Activated T-cell treated with anti-CD3 and anti-CD28 coated beads, Interleukin-2, amount 50 U/mL, for 4 hours (primary cell): ENCODE data around the gene GGT5. TPM values are rescaled to one million over a fixed set of nuclear protein-coding genes. Genes with fewer than 3 reads are reported as not detected.
"Not testable (repeated sequence)": the region's sequence is repeated elsewhere in the genome, so short reads cannot be mapped to it uniquely, and the experiment has no call there.

Experiments used
- ATAC-seq, 2 donors: fragments of 200-7000 bp; cut with Tn5 transposase; one replicate each; pipeline ENCODE4 v1.10.0; 2021
- DNase-seq: peaks from one replicate; pipeline ENCODE4 v3.0.0-alpha.2; 2020
- H3K27me3 Mint-ChIP-seq: one replicate; pipeline ENCODE4 v1.8.0; 2021; ENCODE audit warnings: low read depth, mixed read lengths
- H3K36me3 Mint-ChIP-seq: one replicate; pipeline ENCODE4 v1.8.0; 2022; ENCODE audit warnings: mixed read lengths; ENCODE audit not compliant: insufficient read depth
- H3K4me1 Mint-ChIP-seq: one replicate; pipeline ENCODE4 v1.8.0; 2021; ENCODE audit warnings: low read depth, mixed read lengths
- H3K4me3 Mint-ChIP-seq: one replicate; pipeline ENCODE4 v1.8.0; 2021; ENCODE audit warnings: mild to moderate bottlenecking, moderate library complexity, mixed read lengths
- H3K9me3 Mint-ChIP-seq: one replicate; pipeline ENCODE4 v1.8.0; 2021; ENCODE audit warnings: mixed read lengths
- total RNA-seq, 3 donors: library from RNA; stranded (reverse); gene quantifications; one replicate each; pipeline ENCODE4 v1.2.1, GENCODE V29; 2021

GGT5 gene
- total RNA-seq, 3 donors from 2014 or later, result 0.11 to 0.19 TPM; not detected in 1

DNA sequence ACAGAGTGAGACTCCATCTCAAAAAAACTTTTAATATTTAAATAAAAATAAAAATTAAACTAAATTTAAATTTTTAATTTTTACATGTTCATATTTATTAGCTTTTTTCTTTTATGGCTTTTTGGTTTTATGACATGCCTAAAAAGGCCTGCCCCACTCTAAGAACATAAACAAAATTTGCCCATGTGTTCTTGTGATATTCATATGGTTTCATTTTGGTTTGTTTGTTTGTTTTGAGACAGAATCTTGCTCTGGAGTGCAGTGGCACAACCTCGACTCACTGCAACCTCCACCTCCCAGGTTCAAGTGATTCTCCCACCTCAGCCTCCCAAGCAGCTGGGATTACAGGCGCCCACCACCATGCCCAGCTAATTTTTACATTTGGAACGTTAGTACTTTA, 35.9 kb downstream of the GGT5 start:
- no peaks in the 10 kb centered on the region for H3K9me3 Mint-ChIP-seq
- no peak overlapping the region for H3K4me3 Mint-ChIP-seq
- H3K27me3 Mint-ChIP-seq, result no peaks in the 10 kb centered on the region
- no peaks in the 10 kb centered on the region for H3K36me3 Mint-ChIP-seq
- ATAC-seq, result no peak
- peaks cover 18% of the 10 kb centered on the region for H3K4me1 Mint-ChIP-seq
- no peak for DNase-seq

GRCh38 chr22:24208012-24208749, 36.7 kb downstream of the GGT5 start:
- ATAC-seq (no peak), DNase-seq (no peak)
- Mint-ChIP-seq H3K4me3 (no peak overlapping the region), H3K4me1 (peaks cover 18% of the 10 kb centered on the region), H3K9me3 (no peaks in the 10 kb centered on the region), H3K36me3 (no peaks in the 10 kb centered on the region), H3K27me3 (no peaks in the 10 kb centered on the region)

GRCh38 chr22:24207264-24208011, 37.4 kb downstream of the GGT5 start:
- Mint-ChIP-seq H3K9me3 (no peaks in the 10 kb centered on the region), H3K36me3 (no peaks in the 10 kb centered on the region), H3K27me3 (no peaks in the 10 kb centered on the region), H3K4me1 (peaks cover 18% of the 10 kb centered on the region), H3K4me3 (no peak overlapping the region)
- ATAC-seq (no peak), DNase-seq (no peak)

DNA sequence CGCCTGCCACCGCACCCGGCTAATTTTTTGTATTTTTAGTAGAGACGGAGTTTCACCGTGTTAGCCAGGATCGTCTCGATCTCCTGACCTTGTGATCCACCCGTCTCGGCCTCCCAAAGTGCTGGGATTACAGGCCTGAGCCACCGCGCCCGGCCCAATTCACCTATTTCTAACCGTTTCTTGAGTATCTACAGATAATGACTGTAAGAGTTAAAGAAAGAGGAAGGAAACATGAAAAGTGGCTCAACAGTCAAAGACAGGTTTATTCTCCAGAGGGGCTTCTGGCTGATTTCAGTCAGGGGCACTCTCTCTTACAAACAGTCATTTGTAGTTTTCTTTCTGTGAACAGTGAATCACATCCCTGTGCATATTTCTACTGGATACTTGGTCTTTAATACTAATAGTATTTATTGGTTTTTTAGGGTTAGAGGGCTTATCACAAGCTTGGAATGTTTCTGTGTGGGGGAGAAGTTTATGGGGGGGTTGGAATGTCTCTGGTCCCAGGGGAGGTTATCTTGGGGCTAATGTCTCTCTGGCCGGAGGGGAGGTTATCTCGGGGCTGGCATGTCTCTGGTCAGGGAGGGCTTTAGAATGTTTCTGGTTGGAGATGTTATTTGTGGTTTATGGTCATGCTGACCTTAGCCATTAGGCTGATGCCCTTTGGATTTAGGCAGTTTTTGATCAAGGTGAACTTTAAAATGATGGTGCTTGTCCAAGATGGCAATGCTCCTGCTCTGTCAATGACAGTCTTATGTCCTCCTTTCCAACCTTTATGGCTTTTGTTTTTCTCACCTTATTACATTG, 38.2 kb downstream of the GGT5 start:
- peaks cover 18% of the 10 kb centered on the region for H3K4me1 Mint-ChIP-seq
- H3K36me3 Mint-ChIP-seq, H3K27me3 Mint-ChIP-seq, ATAC-seq, H3K4me3 Mint-ChIP-seq, DNase-seq, H3K9me3 Mint-ChIP-seq: not testable (repeated sequence)

- no peaks in the 10 kb centered on the region for H3K36me3 Mint-ChIP-seq
- no peak for ATAC-seq
- no peaks in the 10 kb centered on the region for H3K27me3 Mint-ChIP-seq
- H3K4me1 Mint-ChIP-seq, result peaks cover 18% of the 10 kb centered on the region
- DNase-seq, result no peak
- H3K4me3 Mint-ChIP-seq, result no peak overlapping the region
- H3K9me3 Mint-ChIP-seq, result no peaks in the 10 kb centered on the region
Measured at GRCh38 chr22:24205438-24206195, 39.3 kb downstream of the GGT5 start.

GRCh38 chr22:24203856-24204255, 41.0 kb downstream of the GGT5 start:
- not testable (repeated sequence) for H3K9me3 Mint-ChIP-seq, H3K36me3 Mint-ChIP-seq, DNase-seq, H3K27me3 Mint-ChIP-seq, H3K4me3 Mint-ChIP-seq, ATAC-seq
- H3K4me1 Mint-ChIP-seq, result peaks cover 18% of the 10 kb centered on the region

GRCh38 chr22:24201681-24202614, 42.9 kb downstream of the GGT5 start:
- DNase-seq, result no peak
- ATAC-seq, result no peak

GRCh38 chr22:24200619-24201212, 44.2 kb downstream of the GGT5 start:
- Mint-ChIP-seq H3K4me3 (no peak overlapping the region), H3K4me1 (peaks cover 7% of the 10 kb centered on the region), H3K27me3 (no peaks in the 10 kb centered on the region), H3K36me3 (no peaks in the 10 kb centered on the region), H3K9me3 (no peaks in the 10 kb centered on the region)
- no peak for DNase-seq
- ATAC-seq, result no peak

More at GRCh38 chr22:24201681-24202614, 42.9 kb downstream of the GGT5 start:
- peaks cover 11% of the 10 kb centered on the region for H3K4me1 Mint-ChIP-seq
- no peaks in the 10 kb centered on the region for H3K27me3 Mint-ChIP-seq
- no peaks in the 10 kb centered on the region for H3K9me3 Mint-ChIP-seq
- H3K36me3 Mint-ChIP-seq, result no peaks in the 10 kb centered on the region
- H3K4me3 Mint-ChIP-seq, result no peak overlapping the region

DNA sequence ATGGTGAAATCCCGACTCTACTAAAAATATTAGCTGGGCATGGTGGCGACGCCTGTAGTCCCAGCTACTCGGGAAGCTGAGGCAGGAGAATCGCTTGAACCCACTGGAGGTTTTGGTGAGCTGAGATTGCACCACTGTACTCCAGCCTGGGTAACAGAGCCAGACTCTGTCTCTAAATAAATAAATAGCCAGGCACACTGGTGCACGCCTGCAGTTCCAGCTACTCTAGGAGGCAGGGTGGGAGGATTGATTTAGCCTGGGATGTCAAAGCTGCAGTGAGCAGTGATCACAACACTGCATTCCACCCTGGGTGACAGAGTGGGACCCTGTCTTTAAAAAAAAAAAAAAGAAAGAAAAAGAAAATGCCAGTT, 46.2 kb downstream of the GGT5 start:
- Mint-ChIP-seq H3K4me1 (peaks cover 7% of the 10 kb centered on the region), H3K4me3 (no peak overlapping the region)

GRCh38 chr22:24191893-24192292, 53.0 kb downstream of the GGT5 start:
- Mint-ChIP-seq H3K36me3 (no peaks in the 10 kb centered on the region), H3K4me1 (no peaks in the 10 kb centered on the region), H3K9me3 (no peaks in the 10 kb centered on the region), H3K27me3 (no peaks in the 10 kb centered on the region), H3K4me3 (no peak overlapping the region)
- no peak for ATAC-seq
- DNase-seq, result no peak

More for the DNA sequence above, 46.2 kb downstream of the GGT5 start:
- ATAC-seq, result no peak
- Mint-ChIP-seq H3K9me3 (no peaks in the 10 kb centered on the region), H3K27me3 (no peaks in the 10 kb centered on the region), H3K36me3 (no peaks in the 10 kb centered on the region)
- DNase-seq, result no peak

- Mint-ChIP-seq H3K4me3 (no peak overlapping the region), H3K9me3 (no peaks in the 10 kb centered on the region), H3K27me3 (no peaks in the 10 kb centered on the region), H3K36me3 (no peaks in the 10 kb centered on the region), H3K4me1 (no peaks in the 10 kb centered on the region)
- no peak for DNase-seq
- no peak for ATAC-seq
Measured at GRCh38 chr22:24191381-24191841, 53.5 kb downstream of the GGT5 start.

DNA sequence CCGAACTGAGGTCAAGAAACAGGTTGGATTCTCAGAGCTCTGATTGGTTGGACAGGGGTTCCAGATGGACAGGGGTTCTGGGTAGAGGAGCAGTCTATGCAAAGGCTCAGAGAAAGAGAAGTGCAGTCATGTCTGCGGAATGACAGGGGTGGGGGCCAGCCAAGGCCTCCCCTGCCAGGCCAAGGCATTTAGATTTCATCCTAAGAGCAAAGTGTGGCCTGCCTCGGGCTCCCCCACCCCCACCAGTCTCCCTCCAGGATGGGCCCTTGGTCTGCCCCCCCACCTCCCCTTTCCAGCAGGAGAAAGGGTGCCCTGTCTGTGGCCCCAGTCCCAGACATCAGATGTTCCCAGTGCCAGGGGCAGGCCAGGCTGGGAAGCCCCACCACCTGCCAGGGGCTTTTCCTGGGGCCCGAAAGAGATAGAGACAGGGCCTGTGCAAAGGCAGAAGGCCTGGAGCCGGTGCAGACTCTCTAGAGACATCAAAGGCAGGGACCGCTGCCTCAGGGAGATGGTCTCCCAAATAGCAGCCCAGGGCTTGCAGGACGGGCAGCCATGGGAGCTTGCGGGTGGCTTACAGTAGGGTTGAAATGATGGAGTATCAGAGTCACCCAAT, 54.2 kb downstream of the GGT5 start:
- Mint-ChIP-seq H3K27me3 (no peaks in the 10 kb centered on the region), H3K4me3 (no peak overlapping the region), H3K36me3 (no peaks in the 10 kb centered on the region), H3K4me1 (no peaks in the 10 kb centered on the region), H3K9me3 (no peaks in the 10 kb centered on the region)
- no peak for DNase-seq
- no peak for ATAC-seq
